H9 (cell line): ENCODE measurements around the gene BAIAP2. TPM values are rescaled to one million over a fixed set of nuclear protein-coding genes. Genes with fewer than 3 reads are reported as not detected.

Experiments used
- DNase-seq: peaks from one replicate; pipeline ENCODE4 v3.0.0-alpha.2; 2017
- H2AFZ ChIP-seq: one replicate; pipeline ENCODE4 v1.6.1; 2013; ENCODE audit warnings: mild to moderate bottlenecking, low read length, control low read depth, moderate library complexity
- H2AK5ac ChIP-seq: 2 replicates; pipeline ENCODE4 v1.6.1; 2013; ENCODE audit warnings: low read length, control low read depth, mixed read lengths; ENCODE audit not compliant: insufficient read length
- H2BK120ac ChIP-seq: one replicate; pipeline ENCODE4 v1.6.1; 2013; ENCODE audit warnings: low read depth, mild to moderate bottlenecking, low read length, control low read depth, inconsistent platforms; ENCODE audit not compliant: poor library complexity, severe bottlenecking
- H2BK12ac ChIP-seq: 2 replicates; pipeline ENCODE4 v1.6.1; 2013; ENCODE audit warnings: low read length, control low read depth, mixed read lengths, low read depth; ENCODE audit not compliant: insufficient read length
- H2BK15ac ChIP-seq: 2 replicates; pipeline ENCODE4 v1.6.1; 2013; ENCODE audit warnings: low read depth, low read length, control low read depth
- H2BK20ac ChIP-seq: one replicate; pipeline ENCODE4 v1.6.1; 2013; ENCODE audit warnings: low read depth, mild to moderate bottlenecking, low read length, control low read depth, inconsistent platforms; ENCODE audit not compliant: poor library complexity, severe bottlenecking
- H2BK5ac ChIP-seq: 2 replicates; pipeline ENCODE4 v1.6.1; 2013; ENCODE audit warnings: low read length, control low read depth, mixed read lengths; ENCODE audit not compliant: insufficient read length
- H3K14ac ChIP-seq: 2 replicates; pipeline ENCODE4 v1.6.1; 2013; ENCODE audit warnings: low read length, control low read depth; ENCODE audit not compliant: insufficient read depth
- H3K18ac ChIP-seq: 2 replicates; pipeline ENCODE4 v1.6.1; 2013; ENCODE audit warnings: low read depth, mild to moderate bottlenecking, mixed read lengths, low read length, control low read depth; ENCODE audit not compliant: insufficient read length
- H3K23ac ChIP-seq: 2 replicates; pipeline ENCODE4 v1.6.1; 2013; ENCODE audit warnings: low read length, control low read depth, mixed read lengths, low read depth; ENCODE audit not compliant: insufficient read length
- H3K23me2 ChIP-seq: 2 replicates; pipeline ENCODE4 v1.6.1; 2013; ENCODE audit warnings: low read depth, mild to moderate bottlenecking, mixed read lengths, low read length, control low read depth; ENCODE audit not compliant: insufficient read length, poor library complexity, severe bottlenecking
- H3K27ac ChIP-seq: 2 replicates; pipeline ENCODE4 v1.5.1; 2013; ENCODE audit warnings: low read length, control low read depth, mixed read lengths, low read depth; ENCODE audit not compliant: insufficient read length
- H3K27me3 ChIP-seq: 2 replicates; pipeline ENCODE4 v1.6.1; 2013; ENCODE audit warnings: low read length, control low read depth, inconsistent platforms; ENCODE audit not compliant: insufficient read depth
- H3K4ac ChIP-seq: 2 replicates; pipeline ENCODE4 v1.6.1; 2013; ENCODE audit warnings: low read depth, mild to moderate bottlenecking, control low read depth, inconsistent platforms, low read length, moderate library complexity
- H3K4me1 ChIP-seq: 2 replicates; pipeline ENCODE4 v1.6.1; 2013; ENCODE audit warnings: low read length, control low read depth, inconsistent platforms; ENCODE audit not compliant: insufficient read depth
- H3K4me2 ChIP-seq: 2 replicates; pipeline ENCODE4 v1.6.1; 2013; ENCODE audit warnings: low read length, control low read depth, mixed read lengths; ENCODE audit not compliant: insufficient read length, insufficient read depth
- H3K56ac ChIP-seq: 2 replicates; pipeline ENCODE4 v1.6.1; 2013; ENCODE audit warnings: low read depth, mild to moderate bottlenecking, mixed read lengths, low read length, control low read depth; ENCODE audit not compliant: insufficient read length
- H3K79me1 ChIP-seq: 2 replicates; pipeline ENCODE4 v1.6.1; 2013; ENCODE audit warnings: low read depth, mild to moderate bottlenecking, moderate library complexity, low read length, control low read depth, inconsistent platforms; ENCODE audit not compliant: insufficient read depth, poor library complexity, severe bottlenecking
- H3K79me2 ChIP-seq: 2 replicates; pipeline ENCODE4 v1.6.1; 2013; ENCODE audit warnings: low read length, control low read depth, inconsistent platforms; ENCODE audit not compliant: insufficient read depth
- H3K9ac ChIP-seq: 2 replicates; pipeline ENCODE4 v1.6.1; 2013; ENCODE audit warnings: low read length, control low read depth, mixed read lengths; ENCODE audit not compliant: insufficient read length; ENCODE audit errors: extremely low read depth
- H3K9me3 ChIP-seq: one replicate; pipeline ENCODE4 v1.6.1; 2013; ENCODE audit warnings: low read depth, low read length, inconsistent platforms; ENCODE audit not compliant: control insufficient read depth
- H3T11ph ChIP-seq: one replicate; pipeline ENCODE4 v1.6.1; 2013; ENCODE audit warnings: mild to moderate bottlenecking, low read length, control low read depth, inconsistent platforms
- H4K20me1 ChIP-seq: one replicate; pipeline ENCODE4 v1.6.1; 2013; ENCODE audit not compliant: control insufficient read depth, insufficient read length, insufficient read depth
- H4K5ac ChIP-seq: 2 replicates; pipeline ENCODE4 v1.6.1; 2013; ENCODE audit warnings: low read depth, mild to moderate bottlenecking, mixed read lengths, low read length, control low read depth; ENCODE audit not compliant: insufficient read length
- H4K8ac ChIP-seq: replicated peaks from 2 replicates; pipeline ENCODE4 v1.6.1; 2013; ENCODE audit warnings: low read length, control low read depth, mixed read lengths, low read depth; ENCODE audit not compliant: insufficient read length
- H4K91ac ChIP-seq: 2 replicates; pipeline ENCODE4 v1.6.1; 2013; ENCODE audit warnings: low read depth, mild to moderate bottlenecking, moderate library complexity, mixed read lengths, low read length, control low read depth; ENCODE audit not compliant: insufficient read length
- H3K27ac Mint-ChIP-seq, 3 experiments: 2 replicates in 2 of 3; 3 replicates in 1 of 3; pipeline ENCODE4 v1.8.0; 2020 to 2021; ENCODE audit warnings: mixed read lengths in 3 of 3, mild to moderate bottlenecking in 1 of 3, moderate library complexity in 1 of 3
- H3K27me3 Mint-ChIP-seq: 2 replicates; pipeline ENCODE4 v1.8.0; 2021; ENCODE audit warnings: low read depth, mild to moderate bottlenecking, moderate library complexity, mixed read lengths
- H3K36me3 Mint-ChIP-seq, 3 experiments: 2 replicates in 2 of 3; 3 replicates in 1 of 3; pipeline ENCODE4 v1.8.0; 2020 to 2021; ENCODE audit warnings: low read depth in 3 of 3, mixed read lengths in 3 of 3; ENCODE audit not compliant: insufficient read depth in 1 of 3
- H3K4me1 Mint-ChIP-seq, 2 experiments: 2 replicates each; pipeline ENCODE4 v1.8.0; 2020; ENCODE audit warnings: mixed read lengths in 2 of 2
- H3K4me3 Mint-ChIP-seq, 2 experiments: 2 replicates in 1 of 2; 3 replicates in 1 of 2; pipeline ENCODE4 v1.8.0; 2020 to 2021; ENCODE audit warnings: mild to moderate bottlenecking in 2 of 2, mixed read lengths in 2 of 2, moderate library complexity in 1 of 2
- H3K9me3 Mint-ChIP-seq, 2 experiments: 2 replicates in 1 of 2; 3 replicates in 1 of 2; pipeline ENCODE4 v1.8.0; 2020; ENCODE audit warnings: mild to moderate bottlenecking in 2 of 2, mixed read lengths in 2 of 2, moderate library complexity in 1 of 2
- WGBS: extraction: QIAGEN DNeasy Blood & Tissue Kit; methylation state at CpG from one replicate; pipeline ENCODE4 v1.1.7; 2013; ENCODE audit warnings: missing lambda C conversion rate, low lambda C conversion rate, mixed read lengths; ENCODE audit not compliant: insufficient read length; ENCODE audit errors: extremely low coverage; 5-methylcytosine and 5-hydroxymethylcytosine counted together
- total RNA-seq: library from RNA; stranded (reverse); gene quantifications from 2 replicates; pipeline ENCODE4 v1.2.1, GENCODE V29; 2021
- TF ChIP-seq, protein P1 (sequence below): fragments of 200-600 bp; sonication (generic); conservative IDR thresholded peaks from 3 replicates; pipeline ENCODE4 v1.8.0; 2021; ENCODE audit warnings: antibody characterized with exemption, mild to moderate bottlenecking

BAIAP2 gene
- total RNA-seq, 1 experiment from 2014 or later = 27.8 TPM

DNA sequence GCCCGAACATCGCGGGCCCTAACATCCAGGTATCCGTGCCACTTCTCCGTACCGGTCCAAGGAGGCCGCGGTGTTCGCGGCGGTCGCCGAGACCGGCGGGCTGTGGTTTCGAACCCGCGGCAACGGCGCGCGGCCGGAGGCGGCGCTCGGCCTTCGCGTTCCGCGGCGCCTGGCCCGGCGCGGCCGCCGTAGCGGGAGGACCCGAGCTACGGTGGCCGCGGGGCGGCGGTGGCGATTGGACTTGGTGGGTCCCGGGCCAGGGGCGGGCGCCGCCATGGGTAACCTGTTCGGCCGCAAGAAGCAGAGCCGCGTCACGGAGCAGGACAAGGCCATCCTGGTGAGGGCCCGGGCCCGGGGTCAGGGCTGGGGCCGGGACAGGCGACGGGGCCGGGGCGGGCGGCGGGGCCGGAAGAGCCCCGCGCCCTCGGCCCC, 43.3 kb upstream of the BAIAP2 start, which contains the start of gene CHMP6:
TSS of gene CHMP6 (plus strand) at position 197 of the 432 bp plus-strand sequence. CDS start at position 275, 78 bp downstream.
- H2BK5ac ChIP-seq = no peak within 1 kb of the TSS
- H2BK12ac ChIP-seq = no peak within 1 kb of the TSS
- H3K23ac ChIP-seq = no peak within 1 kb of the TSS
- H3K27me3 ChIP-seq = no peaks in the 10 kb centered on the region
- DNase-seq = peak; percentile 77
- H3T11ph ChIP-seq = no peak within 1 kb of the TSS
- no CpG with 5 or more reads among the region's 66 CpGs for WGBS
- peak within 1 kb of the TSS; percentile 10 for H3K9ac ChIP-seq
- Mint-ChIP-seq H3K9me3 (no peaks in the 10 kb centered on the region), H3K4me3 (peak within 1 kb of the TSS; percentile 65 to 78), H3K4me1 (peaks cover 8 to 14% of the 10 kb centered on the region in 2 experiments), H3K36me3 (peaks cover 5 to 16% (median 15%) of the 10 kb centered on the region in 3 experiments; a peak in 6 of 7 replicates), H3K27ac (no peak within 1 kb of the TSS), H3K27me3 (peaks cover 33% of the 10 kb centered on the region)
- H2AK5ac ChIP-seq = no peak within 1 kb of the TSS
- H2BK15ac ChIP-seq = no peak within 1 kb of the TSS
- H3K79me1 ChIP-seq = no peaks in the 10 kb centered on the region
- no peak within 1 kb of the TSS for H3K4ac ChIP-seq
- no peaks in the 10 kb centered on the region for H3K79me2 ChIP-seq
- H2BK120ac ChIP-seq = no peak within 1 kb of the TSS
- no peak within 1 kb of the TSS for H4K8ac ChIP-seq
- H3K23me2 ChIP-seq = peaks cover 10% of the 10 kb centered on the region
- H3K27ac ChIP-seq = no peak within 1 kb of the TSS
- no peak within 1 kb of the TSS for H3K14ac ChIP-seq
- no peak within 1 kb of the TSS for H4K91ac ChIP-seq
- no peaks in the 10 kb centered on the region for H3K4me1 ChIP-seq
- TF ChIP-seq, protein P1, sequence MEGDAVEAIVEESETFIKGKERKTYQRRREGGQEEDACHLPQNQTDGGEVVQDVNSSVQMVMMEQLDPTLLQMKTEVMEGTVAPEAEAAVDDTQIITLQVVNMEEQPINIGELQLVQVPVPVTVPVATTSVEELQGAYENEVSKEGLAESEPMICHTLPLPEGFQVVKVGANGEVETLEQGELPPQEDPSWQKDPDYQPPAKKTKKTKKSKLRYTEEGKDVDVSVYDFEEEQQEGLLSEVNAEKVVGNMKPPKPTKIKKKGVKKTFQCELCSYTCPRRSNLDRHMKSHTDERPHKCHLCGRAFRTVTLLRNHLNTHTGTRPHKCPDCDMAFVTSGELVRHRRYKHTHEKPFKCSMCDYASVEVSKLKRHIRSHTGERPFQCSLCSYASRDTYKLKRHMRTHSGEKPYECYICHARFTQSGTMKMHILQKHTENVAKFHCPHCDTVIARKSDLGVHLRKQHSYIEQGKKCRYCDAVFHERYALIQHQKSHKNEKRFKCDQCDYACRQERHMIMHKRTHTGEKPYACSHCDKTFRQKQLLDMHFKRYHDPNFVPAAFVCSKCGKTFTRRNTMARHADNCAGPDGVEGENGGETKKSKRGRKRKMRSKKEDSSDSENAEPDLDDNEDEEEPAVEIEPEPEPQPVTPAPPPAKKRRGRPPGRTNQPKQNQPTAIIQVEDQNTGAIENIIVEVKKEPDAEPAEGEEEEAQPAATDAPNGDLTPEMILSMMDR = no peak; the same call in 2 of the 3 replicates
- H3K4me2 ChIP-seq = peak within 1 kb of the TSS; percentile 60
- H2AFZ ChIP-seq = no peak within 1 kb of the TSS
- H3K18ac ChIP-seq = no peak within 1 kb of the TSS
- H3K9me3 ChIP-seq = no peaks in the 10 kb centered on the region
- H3K56ac ChIP-seq = no peak within 1 kb of the TSS
- no peak within 1 kb of the TSS for H2BK20ac ChIP-seq
- no peaks in the 10 kb centered on the region for H4K20me1 ChIP-seq
- H4K5ac ChIP-seq = no peak within 1 kb of the TSS
